Dermis microvascular lymphatic vessel endothelial cell (primary cell): Measurements from ENCODE around the gene FCRL6. TPM values are rescaled to one million over a fixed set of nuclear protein-coding genes. Genes with fewer than 3 reads are reported as not detected.

Experiments
- DNase-seq, 2 donors: peaks; one replicate each; pipeline versions ENCODE4 v3.0.0 to v3.0.0-alpha.2; 2010; ENCODE audit warnings: low read depth in 2 of 2
- total RNA-seq: library from RNA; depleted of rRNA; stranded (reverse); fragments of >200 nt; gene quantifications from 2 replicates; pipeline ENCODE4 v1.2.1, GENCODE V29; 2014

FCRL6 gene
- total RNA-seq, 1 donor from 2014 or later: not detected

GRCh38 chr1:159799446-159799985 lies 2.6 kb upstream of the FCRL6 start:
- DNase-seq: no peak

GRCh38 chr1:159800177-159800930 lies 1.8 kb upstream of the FCRL6 start:
- DNase-seq: no peak

GRCh38 chr1:159803956-159804689 lies 2.0 kb downstream of the FCRL6 start:
- DNase-seq: no peak

- no peak for DNase-seq
Observed at GRCh38 chr1:159804924-159805323, 2.8 kb downstream of the FCRL6 start.

GRCh38 chr1:159815926-159816325 lies 13.8 kb downstream of the FCRL6 start:
- no peak for DNase-seq

- DNase-seq: peak; percentile 4 to 77
Observed at GRCh38 chr1:159817276-159818041, 15.3 kb downstream of the FCRL6 start.

GRCh38 chr1:159821171-159821867 lies 19.2 kb downstream of the FCRL6 start:
- DNase-seq: no peak

- DNase-seq: no peak
Observed at GRCh38 chr1:159823406-159823805, 21.2 kb downstream of the FCRL6 start.

GRCh38 chr1:159825564-159825963 lies 23.4 kb downstream of the FCRL6 start:
- no peak for DNase-seq

- no peak for DNase-seq
Observed at GRCh38 chr1:159826441-159827101, 24.4 kb downstream of the FCRL6 start, which contains the start of gene SLAMF8. Gene SLAMF8 (plus strand): TSS chr1:159826873. CDS start chr1:159826899, 26 bp downstream.

GRCh38 chr1:159827102-159827490 lies 24.9 kb downstream of the FCRL6 start:
- no peak for DNase-seq

GRCh38 chr1:159827549-159827948 lies 25.4 kb downstream of the FCRL6 start:
- no peak for DNase-seq

- no peak for DNase-seq
Observed at GRCh38 chr1:159828176-159828575, 26.0 kb downstream of the FCRL6 start.

GRCh38 chr1:159828581-159829272 lies 26.6 kb downstream of the FCRL6 start:
- DNase-seq: no peak

- DNase-seq: peak; percentile 7 to 39
Observed at GRCh38 chr1:159829273-159829634, 27.1 kb downstream of the FCRL6 start.

- DNase-seq: no peak
Observed at GRCh38 chr1:159829822-159830465, 27.8 kb downstream of the FCRL6 start.

- no peak for DNase-seq
Observed at GRCh38 chr1:159830722-159831121, 28.6 kb downstream of the FCRL6 start.

GRCh38 chr1:159831412-159832141 lies 29.4 kb downstream of the FCRL6 start:
- no peak for DNase-seq

GRCh38 chr1:159832309-159832708 lies 30.1 kb downstream of the FCRL6 start:
- no peak for DNase-seq
